ENCODE measurements around the gene KRT76.

Gene KRT76

DNA sequence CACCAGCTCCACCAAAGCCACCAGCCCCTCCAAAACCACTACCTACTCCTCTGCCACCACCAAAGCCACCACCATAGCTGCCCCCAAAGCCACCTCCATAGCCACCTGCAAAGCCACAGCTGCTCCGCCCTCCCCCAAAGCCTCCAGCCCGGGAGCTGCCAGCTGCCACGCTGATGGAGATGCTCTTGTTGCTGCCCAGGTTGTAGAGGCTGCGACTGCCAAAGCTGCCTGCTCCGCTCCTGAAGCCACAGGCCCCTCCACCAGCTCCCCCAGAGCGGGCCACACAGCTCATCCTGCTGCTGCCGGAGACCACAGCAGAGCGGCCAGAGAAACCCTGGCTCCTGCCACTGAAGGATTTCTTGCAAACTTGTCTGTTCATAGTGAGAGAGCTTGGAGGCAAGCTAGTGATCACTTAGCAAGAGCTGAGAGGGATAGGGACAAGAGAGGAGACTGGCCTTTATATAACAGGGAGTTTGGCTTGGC is at the start of gene KRT76:
KRT76 (minus strand) TSS at position 433 of the 483 bp plus-strand sequence; CDS start at position 379, 54 bp downstream.
- DNase-seq (ENCODE audit: low read depth in 2 of 2): no peak

DNA sequence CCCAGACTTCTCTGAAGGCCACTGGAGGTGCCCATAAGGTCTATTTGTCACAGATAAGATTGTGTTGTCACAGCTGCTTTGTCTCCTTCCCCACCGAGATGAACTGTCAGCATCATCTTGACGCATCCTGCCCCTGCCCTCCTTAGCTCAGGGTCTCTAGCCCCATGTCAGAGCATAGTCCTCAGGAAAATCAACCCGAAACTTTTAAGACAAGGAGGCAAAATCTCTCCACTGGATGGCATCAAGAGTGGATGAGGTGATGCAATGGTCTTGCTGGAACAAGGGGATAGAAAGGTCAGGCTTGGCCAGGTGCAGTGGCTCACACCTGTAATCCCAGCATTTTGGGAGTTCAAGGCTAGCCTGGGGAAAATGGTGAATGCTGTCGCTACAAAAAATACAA is 48.8 kb upstream of the KRT76 start:
- no peak for DNase-seq (ENCODE audit: low read depth in 2 of 2)

DNA sequence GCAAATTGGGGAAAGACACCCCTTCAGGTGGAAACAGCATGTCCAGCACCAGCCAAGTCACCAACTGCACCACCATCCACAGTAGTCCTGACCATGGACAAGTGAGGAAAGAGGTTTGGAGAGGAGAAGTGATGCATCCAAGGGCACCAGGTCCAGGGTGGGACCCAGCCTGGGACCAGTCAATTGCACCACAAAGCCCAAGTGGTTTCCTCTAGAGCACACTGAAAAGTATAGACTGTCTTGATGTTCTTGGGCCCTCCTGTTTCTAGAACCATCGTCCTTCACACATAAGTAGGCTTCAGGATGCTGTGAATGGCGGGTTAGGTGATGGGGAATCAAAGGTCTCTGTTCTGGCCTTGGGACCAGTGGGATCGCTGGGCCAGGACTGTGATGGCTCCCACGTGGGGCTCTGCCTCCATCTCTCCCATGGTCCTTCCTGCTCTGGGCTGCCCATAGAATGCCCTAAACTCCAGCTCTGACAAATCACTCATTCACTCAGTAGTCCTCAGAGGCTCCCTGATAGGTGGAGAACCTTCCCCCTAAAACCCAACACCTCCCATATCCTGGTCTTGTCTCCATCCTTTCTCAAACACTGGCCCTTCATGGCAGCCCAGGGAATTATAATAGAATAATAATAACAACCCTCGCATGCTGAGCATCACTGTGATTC is 47.7 kb upstream of the KRT76 start:
- no peak for DNase-seq (ENCODE audit: low read depth in 2 of 2)

DNA sequence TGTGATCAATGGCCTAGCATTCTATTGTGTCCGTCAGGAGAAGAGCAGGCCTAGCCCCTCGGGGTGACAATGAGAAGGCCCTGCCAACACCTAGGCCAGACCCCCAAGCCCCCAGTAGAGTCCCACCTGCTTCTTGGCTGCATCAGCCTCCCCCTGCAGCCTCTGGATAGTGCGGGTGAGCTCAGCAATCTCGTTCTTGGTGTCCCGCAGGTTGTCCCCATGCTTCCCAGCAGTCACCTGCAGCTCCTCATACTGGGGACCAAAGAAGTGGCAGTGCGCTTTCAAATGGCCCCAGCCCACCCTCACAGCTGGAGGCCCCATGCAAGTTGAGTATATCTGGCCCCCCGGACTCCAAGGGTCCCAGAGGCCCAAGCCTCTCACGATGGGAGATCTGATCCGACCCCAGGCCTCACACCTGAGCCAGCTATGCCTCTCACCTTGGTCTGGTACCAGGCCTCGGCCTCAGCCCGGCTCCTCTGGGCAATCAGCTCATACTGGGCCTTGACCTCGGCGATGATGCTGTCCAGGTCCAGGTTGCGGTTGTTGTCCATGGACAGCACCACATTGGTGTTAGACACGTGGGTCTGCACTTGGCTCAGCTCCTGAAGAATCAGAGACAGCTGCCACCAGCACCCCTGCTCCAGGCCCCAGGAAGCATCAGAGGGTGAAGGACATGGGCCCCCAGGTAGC is 46.8 kb upstream of the KRT76 start:
- DNase-seq (ENCODE audit: low read depth in 2 of 2): no peak

DNA sequence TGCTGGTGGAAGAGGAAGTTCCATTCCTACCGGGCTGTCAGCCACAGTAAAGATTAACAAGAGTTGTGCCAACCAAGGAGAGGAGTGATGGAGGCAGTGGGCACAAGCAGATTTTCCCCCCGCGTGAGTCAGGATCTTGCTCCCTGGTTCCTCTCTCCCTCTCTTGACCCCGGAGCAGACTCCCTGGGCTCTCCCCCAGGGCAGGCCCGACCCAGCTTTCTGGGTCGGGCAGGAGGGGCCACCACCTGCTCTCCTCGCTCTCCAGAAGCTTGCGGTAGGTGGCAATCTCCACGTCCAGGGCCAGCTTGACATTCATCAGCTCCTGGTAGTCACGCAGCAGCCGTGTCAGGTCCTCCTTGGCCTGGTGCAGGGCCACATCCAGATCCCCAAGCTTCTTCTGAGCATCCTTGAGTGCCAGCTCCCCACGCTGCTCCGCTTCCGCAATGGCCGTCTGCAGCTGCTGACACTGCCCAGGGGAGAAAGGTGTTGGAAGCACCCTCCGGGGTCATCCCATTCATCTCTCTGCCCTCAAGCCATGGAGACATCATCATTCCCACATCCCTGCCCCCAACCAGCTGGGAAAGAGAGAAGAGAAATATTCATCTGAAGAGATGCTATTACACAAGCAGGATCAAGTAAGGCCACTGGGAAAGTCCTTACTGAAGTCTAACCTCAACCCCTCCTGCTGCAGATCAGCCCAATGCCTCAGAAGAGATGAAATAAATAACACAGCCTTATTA is 45.8 kb upstream of the KRT76 start:
- DNase-seq (ENCODE audit: low read depth in 2 of 2): no peak

DNA sequence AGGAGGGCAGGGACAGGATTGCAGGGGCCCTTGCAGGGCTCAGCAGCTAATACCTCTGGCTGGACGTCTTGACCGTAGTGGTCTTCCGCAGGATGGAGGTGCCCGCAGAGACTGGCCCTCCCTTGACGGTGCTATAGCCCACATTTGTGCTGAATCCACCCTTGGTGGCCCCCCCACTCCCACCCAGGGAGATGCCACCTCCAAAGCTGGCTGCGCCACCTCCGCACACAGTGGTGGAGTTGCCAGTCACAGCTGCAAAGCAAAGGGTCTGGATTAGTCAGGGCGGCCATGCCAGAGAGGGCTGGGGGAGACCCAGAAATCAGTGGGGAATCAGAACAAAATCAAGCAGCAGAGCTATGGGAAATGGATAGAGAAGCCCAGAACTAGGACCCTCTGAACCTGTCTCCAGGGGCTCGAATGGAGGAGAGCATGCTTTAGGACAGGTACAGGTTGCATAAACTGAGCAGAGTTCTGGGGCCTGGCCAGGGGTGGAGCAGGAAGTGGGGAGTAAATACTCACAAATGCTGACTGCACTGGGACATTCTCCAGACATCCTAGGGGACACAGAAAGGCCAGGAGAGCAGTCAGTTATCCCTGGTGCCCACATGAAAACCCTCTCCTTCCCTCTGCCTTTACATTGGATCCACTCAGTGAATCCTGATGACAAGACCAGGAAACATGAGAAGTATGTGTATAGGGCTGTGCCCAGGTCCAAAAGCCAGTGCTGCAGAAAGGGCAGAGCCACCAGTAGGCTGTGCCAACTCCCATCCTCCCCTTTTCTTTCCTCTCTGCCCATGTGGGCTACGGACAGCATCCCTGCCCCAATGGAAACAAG is 44.9 kb upstream of the KRT76 start:
- DNase-seq (ENCODE audit: low read depth in 2 of 2): no peak

DNA sequence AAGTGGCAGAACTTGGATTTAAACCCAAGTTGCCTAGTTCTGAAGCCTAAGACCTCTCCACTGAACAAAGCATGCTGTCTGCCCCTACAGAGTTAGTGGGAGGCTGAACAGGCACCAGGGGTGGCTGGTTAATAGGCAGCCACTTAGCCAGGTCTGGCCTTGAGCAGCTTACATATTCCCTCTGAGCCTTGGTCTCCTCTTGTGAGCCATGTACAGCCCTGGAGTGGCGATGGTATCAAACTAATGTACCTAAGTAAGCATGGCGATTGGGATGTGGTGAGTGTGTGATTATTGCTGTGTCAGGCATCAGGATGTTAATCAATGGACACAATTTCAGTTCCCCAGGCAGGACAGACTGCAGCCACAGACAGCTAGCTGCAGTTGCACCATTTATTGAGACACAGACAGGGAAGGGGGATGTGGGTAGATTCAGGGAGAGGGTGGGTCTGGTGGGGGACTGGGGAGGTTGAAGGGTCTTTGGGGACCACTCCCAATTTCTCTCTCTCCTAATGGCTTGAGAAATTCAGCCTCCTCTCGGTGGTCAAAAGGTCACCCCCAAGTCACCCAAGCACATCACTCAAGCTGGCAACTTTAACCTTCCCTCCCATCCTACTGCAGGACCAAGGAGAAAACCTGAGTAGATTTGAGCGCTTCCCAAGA is 44.1 kb upstream of the KRT76 start:
- no peak for DNase-seq (ENCODE audit: low read depth in 2 of 2)

DNA sequence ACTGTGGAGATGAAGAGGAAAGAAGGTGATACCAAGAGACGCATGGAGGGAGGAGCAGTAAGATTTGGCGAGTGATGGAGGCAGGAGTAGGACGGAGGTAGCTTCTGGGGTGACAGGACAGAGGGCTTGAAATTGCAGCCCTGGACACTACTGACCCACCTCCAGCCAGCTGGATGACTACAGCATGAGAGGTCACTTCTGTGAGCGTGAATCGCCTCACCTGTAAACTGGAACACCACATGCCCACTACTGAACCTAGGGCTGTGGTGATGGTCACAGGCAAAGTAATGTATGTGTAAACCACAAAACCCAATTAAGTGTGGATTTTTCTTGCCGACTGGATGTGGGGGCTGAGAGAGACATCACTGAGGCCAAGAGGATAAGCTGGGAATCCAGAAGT is 43.4 kb upstream of the KRT76 start:
- no peak for DNase-seq (ENCODE audit: low read depth in 2 of 2)

DNA sequence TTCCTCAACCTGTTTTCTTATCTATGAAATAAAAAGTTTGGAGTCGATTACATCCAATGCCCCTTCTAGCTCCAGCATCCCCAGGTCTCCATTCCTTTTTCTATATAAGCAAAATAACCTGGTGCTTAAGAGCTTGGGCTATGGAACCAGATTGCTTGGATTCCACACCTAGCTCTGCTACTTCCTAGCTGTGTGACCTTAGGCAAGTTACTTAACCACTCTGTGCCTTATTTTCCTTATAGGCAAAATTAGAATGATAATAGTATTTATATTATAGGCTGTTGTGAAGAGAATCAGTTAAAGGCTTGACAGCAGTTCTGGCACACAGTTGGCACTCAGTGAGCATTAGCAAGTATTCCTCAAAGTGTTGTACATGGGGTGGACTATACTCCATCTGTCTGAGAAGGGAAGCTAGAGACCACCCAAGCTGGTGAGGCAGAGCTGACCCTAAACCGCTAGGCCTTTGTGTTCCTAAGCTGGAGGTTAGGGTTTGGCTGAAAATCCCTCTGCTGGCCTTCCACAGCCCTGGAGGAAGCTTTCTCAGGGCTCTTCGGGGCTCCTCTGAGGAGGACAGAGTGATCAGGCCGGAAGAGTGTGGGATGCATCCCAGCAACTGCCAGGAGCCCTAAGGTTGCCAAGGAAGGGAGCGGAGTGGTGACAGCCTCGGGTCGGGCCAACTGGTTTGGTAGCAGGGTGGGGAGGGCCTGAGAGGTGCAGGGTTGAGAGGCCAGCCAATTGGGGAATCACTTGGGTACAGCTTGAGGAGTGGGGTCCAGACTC is 42.8 kb upstream of the KRT76 start:
- DNase-seq (ENCODE audit: low read depth in 2 of 2): no peak

DNA sequence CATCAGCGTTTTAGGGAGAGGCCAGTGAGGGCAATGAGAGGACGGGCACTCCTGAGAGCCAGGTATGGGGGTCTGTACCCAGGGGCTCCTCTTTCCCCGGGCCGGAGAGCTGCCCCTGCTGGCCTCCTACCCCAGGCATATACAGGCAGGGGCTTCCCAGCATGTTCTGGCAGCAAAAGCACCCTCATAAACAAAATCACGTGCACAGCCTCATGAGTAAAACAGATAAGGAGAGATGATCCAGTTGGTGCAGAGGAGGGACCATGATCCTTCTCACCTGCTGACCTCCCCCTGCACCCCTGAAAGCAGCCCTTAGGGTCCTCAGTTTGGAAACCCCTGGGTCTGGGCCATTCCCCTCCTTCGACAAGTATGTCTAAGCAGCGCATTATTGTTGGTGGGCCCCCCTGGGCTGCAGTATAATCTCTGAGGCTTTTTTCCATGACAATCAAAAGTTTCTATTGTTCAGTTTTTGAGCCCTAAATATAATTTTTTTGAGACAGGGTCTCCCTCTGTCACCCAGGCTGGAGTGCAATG is 41.8 kb upstream of the KRT76 start:
- no peak for DNase-seq (ENCODE audit: low read depth in 2 of 2)

DNA sequence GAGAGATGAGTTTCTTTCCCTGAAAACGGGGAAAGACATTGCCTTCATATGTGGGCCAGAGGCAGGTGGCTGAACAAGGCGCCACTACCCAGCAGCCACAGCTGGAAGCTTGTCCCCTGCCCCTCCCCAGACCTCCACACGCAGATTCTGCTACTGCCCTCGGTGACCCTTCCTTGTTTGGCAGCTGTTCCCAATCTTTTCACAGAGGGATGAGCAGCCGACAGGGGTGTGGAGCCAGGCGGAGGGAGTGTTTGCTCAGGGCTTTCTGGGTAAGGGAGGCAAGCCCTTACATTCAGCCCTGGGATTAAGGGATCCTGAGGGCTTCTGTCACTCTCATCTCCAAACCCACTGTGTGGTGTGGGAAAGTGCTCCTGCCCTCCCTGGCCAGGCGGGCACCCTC is 41.2 kb upstream of the KRT76 start:
- DNase-seq (ENCODE audit: low read depth in 2 of 2): no peak

DNA sequence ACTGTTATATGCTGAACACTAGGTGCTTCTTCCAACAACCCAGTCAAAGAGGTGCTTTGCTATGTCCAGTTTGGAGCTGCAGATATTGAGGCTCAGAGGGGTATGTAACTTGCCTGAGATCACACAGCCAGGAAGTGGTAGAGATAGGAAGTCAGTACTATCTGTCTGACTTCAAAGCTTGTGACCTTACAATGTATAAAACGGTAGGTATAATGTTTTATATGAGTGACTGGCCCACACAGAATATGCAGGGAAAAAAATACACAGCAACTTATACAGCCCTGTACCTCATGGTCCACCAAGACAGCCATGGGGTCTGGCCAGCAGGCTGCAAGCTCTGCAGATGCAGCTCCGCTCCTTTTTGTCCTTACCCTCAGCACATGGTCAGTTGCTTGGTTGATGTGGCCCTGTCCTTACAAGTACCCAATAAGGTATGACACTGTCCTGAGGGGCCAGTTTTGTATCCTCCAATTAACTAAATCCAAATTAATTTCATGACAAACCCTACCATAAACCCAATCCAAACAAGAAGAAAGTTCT is 40.6 kb upstream of the KRT76 start:
- no peak for DNase-seq (ENCODE audit: low read depth in 2 of 2)

DNA sequence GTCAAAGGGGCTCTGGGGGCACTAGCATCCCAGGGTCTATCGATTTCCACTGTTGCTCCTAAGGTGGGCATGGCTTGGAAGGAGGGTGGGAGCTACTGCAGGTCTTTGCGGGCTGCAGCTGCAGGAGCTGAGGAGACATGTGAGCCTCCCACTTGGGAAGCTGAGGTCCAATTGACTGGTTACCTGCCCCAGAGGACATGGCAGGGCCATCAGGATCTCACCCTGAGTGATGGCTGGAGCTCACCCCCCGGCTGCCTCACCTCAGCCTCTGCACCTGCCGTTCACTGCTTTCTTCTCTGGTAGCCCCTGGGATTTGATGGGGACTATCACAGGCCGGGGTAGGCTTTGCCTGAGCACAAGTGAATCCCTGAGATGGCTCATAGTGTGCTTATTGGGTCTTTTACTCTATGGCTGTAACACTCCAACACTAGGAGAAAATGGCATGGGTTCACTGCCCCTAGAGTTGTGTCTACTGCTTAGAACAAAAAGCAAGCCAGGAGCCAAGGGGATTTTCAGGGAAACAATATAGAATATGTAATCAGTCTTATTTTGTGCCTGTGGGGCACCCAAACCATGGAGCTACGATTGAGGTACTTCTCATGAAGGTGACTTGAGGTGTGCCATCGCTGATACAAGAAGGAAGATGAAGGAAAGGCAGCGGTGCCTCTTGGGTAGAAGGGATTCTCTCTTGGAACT is 40.0 kb upstream of the KRT76 start:
- no peak for DNase-seq (ENCODE audit: low read depth in 2 of 2)

DNA sequence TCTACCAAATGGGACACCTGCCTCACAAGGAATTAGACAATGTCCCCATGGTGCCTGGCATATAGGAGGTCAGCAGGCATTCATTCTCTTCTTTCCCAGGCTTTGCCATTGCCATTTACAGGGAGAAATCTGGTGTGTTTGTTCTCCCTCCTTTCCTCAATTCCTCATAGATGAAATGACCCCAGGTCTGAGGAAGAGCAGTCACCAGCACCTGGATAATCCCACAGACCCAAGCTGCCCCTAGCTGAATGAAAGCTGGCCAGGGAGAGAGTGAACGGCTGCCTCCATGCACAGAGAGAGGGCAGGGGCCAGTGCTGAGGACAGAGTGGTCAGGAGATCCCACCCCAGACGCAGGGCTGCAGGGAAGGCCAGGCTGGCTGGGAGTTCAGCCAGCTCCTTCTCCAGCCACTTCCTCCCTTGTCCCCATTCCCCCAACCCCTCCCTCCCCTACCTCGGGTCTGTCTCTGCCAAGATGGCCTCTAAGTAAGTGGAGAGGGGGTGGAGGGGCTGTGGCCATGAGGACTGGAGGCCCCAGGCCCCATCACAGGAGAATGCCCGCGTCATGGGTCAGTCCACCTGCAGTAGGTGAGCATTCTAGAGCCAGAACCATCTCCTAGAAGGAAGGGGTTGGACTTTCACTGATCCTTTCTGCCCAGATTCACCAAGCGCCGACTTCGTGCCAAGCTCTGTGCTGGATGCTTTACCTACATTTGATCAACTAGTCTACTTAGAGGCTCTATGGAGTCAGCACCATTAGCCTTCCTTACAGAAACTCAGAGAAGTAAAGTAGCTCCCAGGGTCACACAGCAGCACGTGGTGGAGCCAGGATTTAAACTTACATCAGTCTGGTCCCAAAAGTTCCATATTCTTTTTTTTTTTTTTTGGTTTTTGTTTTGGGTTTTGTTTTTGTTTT is 38.8 kb upstream of the KRT76 start:
- no peak for DNase-seq (ENCODE audit: low read depth in 2 of 2)

DNA sequence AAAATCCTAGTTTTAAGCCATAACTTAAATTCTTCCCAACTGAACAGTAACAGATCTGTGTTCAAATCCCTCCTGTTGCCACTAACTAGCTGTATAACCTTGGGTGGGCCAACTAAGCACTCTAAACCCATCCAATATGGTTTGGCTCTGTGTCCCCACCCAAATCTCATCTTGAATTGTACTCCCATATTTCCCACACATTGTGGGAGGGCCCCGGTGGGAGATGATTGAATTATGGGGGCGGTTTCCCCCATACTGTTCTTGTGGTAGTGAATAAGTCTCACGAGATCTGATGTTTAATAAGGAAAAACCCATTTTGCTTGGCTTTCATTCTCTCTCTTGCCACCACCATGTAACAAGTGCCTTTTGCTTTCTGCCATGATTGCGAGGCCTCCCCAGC is 38.0 kb upstream of the KRT76 start:
- DNase-seq (ENCODE audit: low read depth in 2 of 2): no peak

DNA sequence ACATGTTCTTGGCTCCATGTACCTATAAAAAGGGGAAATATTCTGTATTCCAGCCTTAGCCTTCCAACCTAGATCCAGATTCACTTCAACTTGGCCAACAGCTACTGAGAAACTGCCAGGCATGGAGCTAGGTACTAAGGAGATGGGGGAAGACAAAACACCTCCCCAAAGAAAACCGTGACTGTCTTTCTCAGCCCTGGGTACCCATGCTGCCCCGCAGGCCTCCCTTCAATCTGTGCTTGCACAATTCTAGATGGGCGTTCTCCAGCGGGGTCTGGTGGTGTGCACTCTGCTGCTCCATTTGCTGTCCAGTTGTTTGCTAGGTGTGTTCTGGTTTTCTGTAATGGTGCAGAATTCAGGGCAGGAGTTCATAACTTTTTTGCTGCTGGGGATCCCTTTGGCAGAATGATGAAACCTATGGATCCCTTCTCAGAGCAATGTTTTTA is 37.6 kb upstream of the KRT76 start:
- DNase-seq (ENCODE audit: low read depth in 2 of 2): no peak

DNA sequence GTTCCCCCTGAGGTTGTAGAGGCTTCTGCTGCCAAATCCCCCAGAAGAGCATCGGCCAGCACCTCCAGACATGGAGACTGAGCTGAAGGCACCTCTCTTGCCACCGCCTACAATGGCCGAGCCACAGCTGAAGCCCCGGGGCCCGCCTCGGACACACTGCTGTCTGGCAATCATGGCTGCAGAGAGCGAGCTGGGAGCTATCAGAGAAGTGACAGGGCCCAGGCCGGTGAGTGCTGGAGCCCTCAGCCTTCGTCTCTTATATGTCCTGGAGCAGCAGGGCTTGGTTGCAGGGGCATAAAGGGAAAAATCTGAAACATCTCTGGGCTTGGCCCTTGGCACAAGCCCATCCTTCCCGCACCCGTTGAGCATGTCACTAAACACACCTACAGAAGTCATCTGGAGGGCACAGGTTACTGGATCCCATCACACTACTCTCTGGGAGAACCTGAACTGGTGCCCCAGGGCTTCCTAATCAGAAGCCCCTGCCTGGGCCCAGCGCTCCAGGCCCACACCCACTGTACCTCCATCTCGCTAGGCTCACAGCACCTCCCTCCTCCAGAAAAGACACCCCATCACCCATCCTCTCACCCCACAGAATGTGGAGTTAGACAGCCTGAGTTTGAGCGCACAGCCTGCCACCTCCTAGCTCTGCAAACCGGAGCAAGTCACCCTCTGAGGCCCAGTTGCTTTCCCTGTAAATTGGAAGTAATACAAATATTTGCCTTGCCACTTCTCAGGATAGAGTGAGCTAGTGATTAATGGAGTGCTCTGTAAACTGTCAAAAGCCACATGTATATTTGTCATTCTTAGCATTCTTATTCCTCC is 37.0 kb upstream of the KRT76 start, which contains the start of gene KRT4:
KRT4 (minus strand) TSS at position 232 of the 825 bp plus-strand sequence; CDS start at position 174, 58 bp downstream.
- DNase-seq (ENCODE audit: low read depth in 2 of 2): no peak
